ENCODE data around the gene PDZRN3. TPM values are rescaled to one million over a fixed set of nuclear protein-coding genes. Genes with fewer than 3 reads are reported as not detected.

Gene PDZRN3
- total RNA-seq, 1 donor from 2014 or later: 4.1 TPM

GRCh38 chr3:73558727-73559075, 66.0 kb downstream of the PDZRN3 start:
- TF ChIP-seq CTCF (IDR thresholded peaks at IDR 0.05; ENCODE audit: insufficient read depth, low read length, poor library complexity, severe bottlenecking): no peak
- Histone ChIP-seq H3K36me3 (ENCODE audit: control insufficient read depth, insufficient read depth, low read length) (no peaks in the 10 kb centered on the region), H3K4me3 (ENCODE audit: low read depth, low read length) (no peak overlapping the region), H3K27me3 (ENCODE audit: control insufficient read depth, insufficient read depth, low read length) (no peaks in the 10 kb centered on the region)
- DNase-seq (ENCODE audit: low read depth): no peak

- Histone ChIP-seq H3K27me3 (ENCODE audit: control insufficient read depth, insufficient read depth, low read length) (no peaks in the 10 kb centered on the region), H3K4me3 (ENCODE audit: low read depth, low read length) (no peak overlapping the region), H3K36me3 (ENCODE audit: control insufficient read depth, insufficient read depth, low read length) (no peaks in the 10 kb centered on the region)
- TF ChIP-seq CTCF (IDR thresholded peaks at IDR 0.05; ENCODE audit: insufficient read depth, low read length, poor library complexity, severe bottlenecking): no peak
- no peak for DNase-seq (ENCODE audit: low read depth)
These were observed 66.6 kb downstream of the PDZRN3 start for GRCh38 chr3:73557986-73558726.

GRCh38 chr3:73556520-73557372, 68.0 kb downstream of the PDZRN3 start:
- no peak overlapping the region for H3K4me3 ChIP-seq (ENCODE audit: low read depth, low read length)
- TF ChIP-seq CTCF (IDR thresholded peaks at IDR 0.05; ENCODE audit: insufficient read depth, low read length, poor library complexity, severe bottlenecking): no peak
- DNase-seq (ENCODE audit: low read depth): no peak
- no peaks in the 10 kb centered on the region for H3K36me3 ChIP-seq (ENCODE audit: control insufficient read depth, insufficient read depth, low read length)
- H3K27me3 ChIP-seq (ENCODE audit: control insufficient read depth, insufficient read depth, low read length): no peaks in the 10 kb centered on the region

- Histone ChIP-seq H3K4me3 (ENCODE audit: low read depth, low read length) (no peak overlapping the region), H3K27me3 (ENCODE audit: control insufficient read depth, insufficient read depth, low read length) (no peaks in the 10 kb centered on the region), H3K36me3 (ENCODE audit: control insufficient read depth, insufficient read depth, low read length) (no peaks in the 10 kb centered on the region)
- no peak for TF ChIP-seq CTCF (IDR thresholded peaks at IDR 0.05; ENCODE audit: insufficient read depth, low read length, poor library complexity, severe bottlenecking)
- no peak for DNase-seq (ENCODE audit: low read depth)
These were observed 69.7 kb downstream of the PDZRN3 start for GRCh38 chr3:73555076-73555475.

GRCh38 chr3:73552700-73553099, 72.0 kb downstream of the PDZRN3 start:
- no peak for DNase-seq (ENCODE audit: low read depth)
- no peak overlapping the region for H3K4me3 ChIP-seq (ENCODE audit: low read depth, low read length)
- TF ChIP-seq CTCF (IDR thresholded peaks at IDR 0.05; ENCODE audit: insufficient read depth, low read length, poor library complexity, severe bottlenecking): no peak
- H3K27me3 ChIP-seq (ENCODE audit: control insufficient read depth, insufficient read depth, low read length): no peaks in the 10 kb centered on the region
- H3K36me3 ChIP-seq (ENCODE audit: control insufficient read depth, insufficient read depth, low read length): no peaks in the 10 kb centered on the region

Measured in kidney epithelial cell (primary cell).